ENCODE results near the gene CFAP74.

- TF ChIP-seq CTCF (IDR thresholded peaks at IDR 0.05 in 4 of 5, conservative IDR thresholded peaks at IDR 0.05 in 1 of 5) (no peak), POLR2A (IDR thresholded peaks at IDR 0.05) (no peak)
Observed at GRCh38 chr1:1985375-1986050, 18.1 kb downstream of the CFAP74 start.
